ENCODE data around the gene LGR6. TPM values are rescaled to one million over a fixed set of nuclear protein-coding genes. Genes with fewer than 3 reads are reported as not detected.

Gene LGR6
- total and polyA plus RNA-seq, 8 donors, result 0.15 to 3.5 (median 0.58) TPM; not detected in 4

- no peak for DNase-seq
- Histone ChIP-seq H3K9me3 (no peaks in the 10 kb centered on the region), H3K4me1 (peaks cover 0 to 23% (median 11%) of the 10 kb centered on the region in 4 donors), H3K4me3 (no peak overlapping the region), H3K36me3 (peaks cover 0 to 17% (median 5%) of the 10 kb centered on the region in 4 donors), H3K27me3 (peaks cover 0 to 4% (median 0%) of the 10 kb centered on the region in 3 donors), H3K27ac (no peak overlapping the region)
- TF ChIP-seq POLR2AphosphoS5 (IDR thresholded peaks at IDR 0.05) (no peak), EP300 (IDR thresholded peaks at IDR 0.05) (no peak), CTCF (IDR thresholded peaks at IDR 0.05) (no peak), POLR2A (IDR thresholded peaks at IDR 0.05) (no peak)
- intact Hi-C loops (cut with DNase I; ENCODE audit: low total_unique reads), result no loop called here
- WGBS, 5 donors, result 77 to 91% (median 82%) methylated on average over 8 of the region's 8 CpGs
These were observed 37.0 kb upstream of the LGR6 start for GRCh38 chr1:202156590-202156989.

- Histone ChIP-seq H3K4me1 (peaks cover 0 to 34% (median 14%) of the 10 kb centered on the region in 4 donors), H3K36me3 (peaks cover 0 to 7% (median 0%) of the 10 kb centered on the region in 4 donors), H3K27me3 (peaks cover 0 to 4% (median 0%) of the 10 kb centered on the region in 3 donors), H3K27ac (no peak overlapping the region), H3K9me3 (no peaks in the 10 kb centered on the region), H3K4me3 (no peak overlapping the region)
- no peak for DNase-seq
- 90 to 95% (median 94%) methylated on average over 6 to 10 of the region's 10 CpGs for WGBS, 5 donors
- TF ChIP-seq CTCF (IDR thresholded peaks at IDR 0.05) (no peak), EP300 (IDR thresholded peaks at IDR 0.05) (no peak), POLR2A (IDR thresholded peaks at IDR 0.05) (no peak), POLR2AphosphoS5 (IDR thresholded peaks at IDR 0.05) (no peak)
- intact Hi-C loops (cut with DNase I; ENCODE audit: low total_unique reads), result no loop called here
These were observed 35.7 kb upstream of the LGR6 start for GRCh38 chr1:202157945-202158344.

GRCh38 chr1:202158810-202159533 lies 34.6 kb upstream of the LGR6 start:
- peaks cover 0 to 5% (median 0%) of the 10 kb centered on the region in 4 donors for H3K36me3 ChIP-seq
- 77 to 84% (median 79%) methylated on average over 5 to 10 of the region's 10 CpGs for WGBS, 5 donors
- peaks cover 0 to 4% (median 0%) of the 10 kb centered on the region in 3 donors for H3K27me3 ChIP-seq
- no peaks in the 10 kb centered on the region for H3K9me3 ChIP-seq
- peaks cover 0 to 35% (median 14%) of the 10 kb centered on the region in 4 donors for H3K4me1 ChIP-seq
- H3K4me3 ChIP-seq, result peak overlapping the region; percentile 26 to 39 (median 35)
- intact Hi-C loops (cut with DNase I; ENCODE audit: low total_unique reads), result no loop called here
- peak overlapping the region in 3 of 5 donors; percentile 74 to 84 (median 80) for H3K27ac ChIP-seq
- TF ChIP-seq POLR2AphosphoS5 (IDR thresholded peaks at IDR 0.05) (no peak), POLR2A (IDR thresholded peaks at IDR 0.05) (no peak), CTCF (IDR thresholded peaks at IDR 0.05) (no peak), EP300 (IDR thresholded peaks at IDR 0.05) (no peak)
- no peak for DNase-seq

- no peak for DNase-seq
- Histone ChIP-seq H3K27ac (peak overlapping the region; percentile 72 to 84 (median 74)), H3K27me3 (peaks cover 0 to 4% (median 0%) of the 10 kb centered on the region in 3 donors), H3K4me1 (peaks cover 0 to 36% (median 13%) of the 10 kb centered on the region in 4 donors), H3K9me3 (no peaks in the 10 kb centered on the region), H3K36me3 (no peaks in the 10 kb centered on the region), H3K4me3 (peak overlapping the region; percentile 26 to 39 (median 35))
- 65 to 81% (median 72%) methylated on average over 16 of the region's 16 CpGs for WGBS, 5 donors
- no peak for TF ChIP-seq POLR2AphosphoS5 (IDR thresholded peaks at IDR 0.05)
- TF ChIP-seq EP300 (IDR thresholded peaks at IDR 0.05), result no peak
- TF ChIP-seq CTCF (IDR thresholded peaks at IDR 0.05), result no peak
- TF ChIP-seq POLR2A (IDR thresholded peaks at IDR 0.05), result no peak
- intact Hi-C loops (cut with DNase I; ENCODE audit: low total_unique reads), result no loop called here
These were observed 33.8 kb upstream of the LGR6 start for GRCh38 chr1:202159534-202160371.
